ENCODE data around the gene ACO1. TPM values are rescaled to one million over a fixed set of nuclear protein-coding genes. Genes with fewer than 3 reads are reported as not detected.

ACO1 gene
- total RNA-seq, 2 experiments from 2014 or later = 8.8 to 9.0 TPM

DNA sequence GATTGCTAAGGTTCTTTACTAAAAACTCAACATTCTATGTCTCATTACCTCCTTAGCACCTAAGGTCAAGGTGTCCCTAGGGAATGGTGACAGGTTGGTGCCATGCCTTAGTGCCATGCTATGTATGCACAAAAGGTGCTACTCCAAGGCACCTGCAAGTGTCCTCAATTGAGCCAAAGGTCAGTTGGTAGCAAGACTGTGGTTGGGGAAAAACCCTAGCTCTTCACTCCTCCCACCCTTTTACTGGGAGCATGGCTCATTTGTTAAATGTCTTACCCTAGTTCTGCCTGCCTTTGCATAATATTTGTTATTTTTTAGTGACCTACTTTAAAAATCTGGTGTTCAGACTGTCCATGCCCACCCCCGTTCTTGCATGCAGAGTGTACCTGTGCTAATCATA is 17.0 kb downstream of the ACO1 start:
- H3K4me3 ChIP-seq (ENCODE audit: low read depth, low read length, poor library complexity, severe bottlenecking) = no peak overlapping the region
- 0 out of 2 replicates have a peak, but pooled peaks cover 4% of the 10 kb centered on the region for H3K36me3 ChIP-seq (ENCODE audit: insufficient read depth, low read length)
- TF ChIP-seq, protein P1, sequence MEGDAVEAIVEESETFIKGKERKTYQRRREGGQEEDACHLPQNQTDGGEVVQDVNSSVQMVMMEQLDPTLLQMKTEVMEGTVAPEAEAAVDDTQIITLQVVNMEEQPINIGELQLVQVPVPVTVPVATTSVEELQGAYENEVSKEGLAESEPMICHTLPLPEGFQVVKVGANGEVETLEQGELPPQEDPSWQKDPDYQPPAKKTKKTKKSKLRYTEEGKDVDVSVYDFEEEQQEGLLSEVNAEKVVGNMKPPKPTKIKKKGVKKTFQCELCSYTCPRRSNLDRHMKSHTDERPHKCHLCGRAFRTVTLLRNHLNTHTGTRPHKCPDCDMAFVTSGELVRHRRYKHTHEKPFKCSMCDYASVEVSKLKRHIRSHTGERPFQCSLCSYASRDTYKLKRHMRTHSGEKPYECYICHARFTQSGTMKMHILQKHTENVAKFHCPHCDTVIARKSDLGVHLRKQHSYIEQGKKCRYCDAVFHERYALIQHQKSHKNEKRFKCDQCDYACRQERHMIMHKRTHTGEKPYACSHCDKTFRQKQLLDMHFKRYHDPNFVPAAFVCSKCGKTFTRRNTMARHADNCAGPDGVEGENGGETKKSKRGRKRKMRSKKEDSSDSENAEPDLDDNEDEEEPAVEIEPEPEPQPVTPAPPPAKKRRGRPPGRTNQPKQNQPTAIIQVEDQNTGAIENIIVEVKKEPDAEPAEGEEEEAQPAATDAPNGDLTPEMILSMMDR (conservative IDR thresholded peaks at IDR 0.05; ENCODE audit: low read length) = no peak
- no peak for TF ChIP-seq EZH2phosphoT487 (IDR thresholded peaks at IDR 0.05; ENCODE audit: borderline replicate concordance, low read depth, low read length)
- no peaks in the 10 kb centered on the region for H4K20me1 ChIP-seq (ENCODE audit: insufficient read depth, low read length)
- BruUV-seq (replicated peaks) = no TSS peak
- no peak overlapping the region for H3K27ac ChIP-seq (ENCODE audit: low read depth, low read length, poor library complexity, severe bottlenecking)
- H3K4me1 ChIP-seq (ENCODE audit: insufficient read depth, low read length, poor library complexity, severe bottlenecking) = no peaks in the 10 kb centered on the region
- ChIA-PET CTCF (ENCODE audit: unreplicated experiment) (no interaction called here), POLR2A (interaction anchor here (0.6 to 0.7 kb wide), 3 partner anchors 11 to 1449 kb away, joined by 3 to 4 read pairs (median 3); no protein-coding TSS in a partner anchor)
- no peaks in the 10 kb centered on the region for H3K9me3 ChIP-seq (ENCODE audit: low read length)
- no peaks in the 10 kb centered on the region for H3K9me2 ChIP-seq (ENCODE audit: insufficient read depth, low read length)
- no peak overlapping the region for H2AFZ ChIP-seq (ENCODE audit: low read length)
- H3K4me2 ChIP-seq (ENCODE audit: low read length) = no peak overlapping the region
- DNase-seq (ENCODE audit: low spot score) = no peak
- intact Hi-C loops (cut with micrococcal nuclease; ENCODE audit: unreplicated experiment) = no loop called here
- no peaks in the 10 kb centered on the region for H3K79me2 ChIP-seq (ENCODE audit: insufficient read depth, low read depth, low read length)

DNA sequence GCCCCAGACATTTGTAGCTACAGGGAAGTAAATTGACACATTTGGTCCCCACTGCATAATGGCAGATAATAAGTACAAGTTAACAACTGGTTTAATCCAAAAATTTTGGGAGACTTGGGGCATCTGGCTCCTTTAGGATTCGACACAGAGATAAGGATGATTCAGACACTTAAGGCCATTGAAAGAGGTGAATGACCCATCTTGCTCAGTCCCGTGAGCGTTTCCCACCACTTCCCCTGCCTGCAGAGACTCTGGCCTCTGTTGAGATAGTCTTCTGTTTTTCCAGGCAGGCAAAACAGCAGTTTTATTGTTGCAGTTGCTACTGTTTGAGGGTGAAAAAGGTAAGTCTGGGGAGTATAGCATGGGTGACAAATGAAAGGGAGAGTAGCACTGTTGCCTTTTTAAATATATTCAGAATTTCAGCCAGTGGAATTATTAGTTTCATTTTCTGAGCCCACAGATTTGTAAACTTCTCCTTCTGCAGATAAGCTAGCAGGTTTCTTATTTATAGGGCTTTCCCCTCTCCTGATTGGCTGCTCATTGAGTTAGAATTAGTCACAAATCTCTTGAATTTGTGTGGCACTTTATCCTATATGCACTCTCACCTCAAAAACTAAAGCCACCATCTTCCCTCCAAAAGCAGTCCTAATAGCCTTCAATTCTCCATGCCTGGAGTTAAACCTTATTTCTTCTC is 19.3 kb downstream of the ACO1 start:
- Histone ChIP-seq H3K27ac (ENCODE audit: low read depth, low read length, poor library complexity, severe bottlenecking) (no peak overlapping the region), H3K79me2 (ENCODE audit: insufficient read depth, low read depth, low read length) (no peaks in the 10 kb centered on the region), H3K9me2 (ENCODE audit: insufficient read depth, low read length) (no peaks in the 10 kb centered on the region), H3K4me3 (ENCODE audit: low read depth, low read length, poor library complexity, severe bottlenecking) (no peak overlapping the region), H3K4me1 (ENCODE audit: insufficient read depth, low read length, poor library complexity, severe bottlenecking) (no peaks in the 10 kb centered on the region), H2AFZ (ENCODE audit: low read length) (no peak overlapping the region), H3K4me2 (ENCODE audit: low read length) (no peak overlapping the region), H3K36me3 (ENCODE audit: insufficient read depth, low read length) (peaks cover 6% of the 10 kb centered on the region; the same call in 1 of the 2 replicates), H4K20me1 (ENCODE audit: insufficient read depth, low read length) (no peaks in the 10 kb centered on the region), H3K9me3 (ENCODE audit: low read length) (no peaks in the 10 kb centered on the region)
- TF ChIP-seq, protein P1 (conservative IDR thresholded peaks at IDR 0.05; ENCODE audit: low read length) = no peak
- no peak for TF ChIP-seq EZH2phosphoT487 (IDR thresholded peaks at IDR 0.05; ENCODE audit: borderline replicate concordance, low read depth, low read length)
- DNase-seq (ENCODE audit: low spot score) = no peak
- no TSS peak for BruUV-seq (replicated peaks)
- ChIA-PET CTCF (ENCODE audit: unreplicated experiment) (no interaction called here), POLR2A (no interaction called here)
- intact Hi-C loops (cut with micrococcal nuclease; ENCODE audit: unreplicated experiment) = no loop called here

DNA sequence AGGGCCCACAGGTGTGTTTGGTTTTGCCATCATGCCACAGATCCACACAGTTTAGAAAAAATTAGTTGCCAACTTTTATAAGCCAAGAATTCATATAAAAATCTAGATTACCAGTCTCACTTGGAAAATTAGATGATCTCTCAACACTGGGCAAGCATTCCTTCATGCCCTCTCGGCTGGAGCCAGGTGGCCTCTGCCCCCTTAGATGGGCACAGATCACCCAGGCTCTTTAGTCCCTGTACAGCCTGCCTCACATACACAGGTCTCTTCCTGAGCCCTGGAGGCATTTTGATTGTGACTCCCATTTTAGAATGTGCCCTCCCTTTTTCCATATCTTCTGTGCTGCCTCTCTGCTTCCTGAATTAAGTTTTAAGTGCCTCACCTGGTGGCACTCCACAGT is 20.0 kb downstream of the ACO1 start:
- BruUV-seq (replicated peaks) = no TSS peak
- no peak for DNase-seq (ENCODE audit: low spot score)
- H3K9me3 ChIP-seq (ENCODE audit: low read length) = no peaks in the 10 kb centered on the region
- no peaks in the 10 kb centered on the region for H3K9me2 ChIP-seq (ENCODE audit: insufficient read depth, low read length)
- H4K20me1 ChIP-seq (ENCODE audit: insufficient read depth, low read length) = no peaks in the 10 kb centered on the region
- no peak for TF ChIP-seq EZH2phosphoT487 (IDR thresholded peaks at IDR 0.05; ENCODE audit: borderline replicate concordance, low read depth, low read length)
- TF ChIP-seq, protein P1 (conservative IDR thresholded peaks at IDR 0.05; ENCODE audit: low read length) = no peak
- H3K4me3 ChIP-seq (ENCODE audit: low read depth, low read length, poor library complexity, severe bottlenecking) = no peak overlapping the region
- CTCF ChIA-PET (ENCODE audit: unreplicated experiment) = no interaction called here
- H3K4me2 ChIP-seq (ENCODE audit: low read length) = no peak overlapping the region
- H3K27ac ChIP-seq (ENCODE audit: low read depth, low read length, poor library complexity, severe bottlenecking) = no peak overlapping the region
- intact Hi-C loops (cut with micrococcal nuclease; ENCODE audit: unreplicated experiment) = no loop called here
- H2AFZ ChIP-seq (ENCODE audit: low read length) = no peak overlapping the region
- H3K4me1 ChIP-seq (ENCODE audit: insufficient read depth, low read length, poor library complexity, severe bottlenecking) = no peaks in the 10 kb centered on the region
- POLR2A ChIA-PET = no interaction called here
- no peaks in the 10 kb centered on the region for H3K79me2 ChIP-seq (ENCODE audit: insufficient read depth, low read depth, low read length)
- peaks cover 6% of the 10 kb centered on the region; the same call in 1 of the 2 replicates for H3K36me3 ChIP-seq (ENCODE audit: insufficient read depth, low read length)
